SK-N-SH (cell line): ENCODE data around the gene TADA2B. TPM values are rescaled to one million over a fixed set of nuclear protein-coding genes. Genes with fewer than 3 reads are reported as not detected.

ENCODE experiments used
- CTCF ChIA-PET: fragments of 300-600, 350-600 bp; formaldehyde crosslinking; extraction: SDS; loops from one replicate; lab custom pipeline; 2021; lab: Yijun Ruan, JAX
- POLR2A ChIA-PET: fragments of 350-600 bp; sonication (Branson Sonifier 250); formaldehyde crosslinking; extraction: SDS; loops from one replicate; lab custom pipeline; 2020; ENCODE audit warnings: antibody characterized with exemption, inconsistent platforms; lab: Yijun Ruan, JAX
- DNase-seq: peaks from one replicate; pipeline ENCODE4 v3.0.0; 2012
- H2AFZ ChIP-seq: fragments of 200-600 bp; sonication (generic); 2 replicates; pipeline ENCODE4 v1.8.1; 2016; ENCODE audit warnings: antibody characterized with exemption, mild to moderate bottlenecking, low read depth
- H3F3A ChIP-seq: fragments of 200-600 bp; sonication (generic); replicated peaks from 2 replicates; pipeline ENCODE3; 2016; ENCODE audit warnings: antibody characterized with exemption, mild to moderate bottlenecking; ENCODE audit not compliant: insufficient read depth
- H3K27ac ChIP-seq, 2 experiments: fragments of 200-500 bp in 1 of 2; fragments of 200-600 bp in 1 of 2; sonication (Bioruptor generic) in 1 of 2; sonication (generic), shearing (Covaris generic) in 1 of 2; 2 replicates each; pipeline versions ENCODE4 v1.5.1 to v1.6.1; 2014 to 2016; ENCODE audit warnings: low read depth in 2 of 2, inconsistent platforms in 1 of 2, low read length in 1 of 2, mild to moderate bottlenecking in 1 of 2, mixed read lengths in 1 of 2
- H3K27me3 ChIP-seq: fragments of 200-600 bp; sonication (generic), shearing (Covaris generic); 2 replicates; pipeline ENCODE4 v1.6.1; 2016; ENCODE audit warnings: mixed run types; ENCODE audit not compliant: insufficient read depth
- H3K36me3 ChIP-seq, 2 experiments: fragments of 200-500 bp in 1 of 2; fragments of 200-600 bp in 1 of 2; sonication (Bioruptor generic) in 1 of 2; sonication (generic) in 1 of 2; replicated peaks in 1 of 2; 2 replicates each; pipeline versions ENCODE3 to v1.5.1; 2014 to 2016; ENCODE audit warnings: low read length in 1 of 2, mild to moderate bottlenecking in 1 of 2; ENCODE audit not compliant: insufficient read depth in 2 of 2, control insufficient read depth in 1 of 2
- H3K4me1 ChIP-seq, 2 experiments: fragments of 200-500 bp in 1 of 2; fragments of 200-600 bp in 1 of 2; sonication (Bioruptor generic) in 1 of 2; sonication (generic), shearing (Covaris generic) in 1 of 2; 2 replicates each; pipeline versions ENCODE4 v1.5.1 to v1.6.1; 2014 to 2016; ENCODE audit warnings: low read depth in 1 of 2, low read length in 1 of 2, mixed run types in 1 of 2; ENCODE audit not compliant: insufficient read depth in 2 of 2, control insufficient read depth in 1 of 2
- H3K4me2 ChIP-seq: fragments of 200-600 bp; sonication (generic), shearing (Covaris generic); 2 replicates; pipeline ENCODE4 v1.6.1; 2017; ENCODE audit warnings: mixed run types
- H3K4me3 ChIP-seq, 2 experiments: fragments of 200-500 bp in 1 of 2; fragments of 200-600 bp in 1 of 2; sonication (Bioruptor generic) in 1 of 2; sonication (generic), shearing (Covaris generic) in 1 of 2; 2 replicates each; pipeline versions ENCODE4 v1.5.1 to v1.8.1; 2014 to 2016; ENCODE audit warnings: low read depth in 2 of 2, inconsistent platforms in 1 of 2, low read length in 1 of 2, mild to moderate bottlenecking in 1 of 2, mixed read lengths in 1 of 2, moderate library complexity in 1 of 2
- H3K79me2 ChIP-seq: fragments of 200-600 bp; sonication (generic); 2 replicates; pipeline ENCODE4 v1.8.1; 2017; ENCODE audit warnings: mild to moderate bottlenecking; ENCODE audit not compliant: insufficient read depth
- H3K9ac ChIP-seq: fragments of 200-600 bp; sonication (generic); 2 replicates; pipeline ENCODE4 v1.6.1; 2017; ENCODE audit warnings: mixed run types
- H3K9me2 ChIP-seq: fragments of 200-600 bp; sonication (generic); 2 replicates; pipeline ENCODE4 v1.6.1; 2017; ENCODE audit warnings: mixed run types
- H3K9me3 ChIP-seq: fragments of 200-600 bp; sonication (generic); 2 replicates; pipeline ENCODE4 v1.6.1; 2017; ENCODE audit warnings: mixed run types, mild to moderate bottlenecking, moderate library complexity
- H4K20me1 ChIP-seq: fragments of 200-600 bp; sonication (generic); 2 replicates; pipeline ENCODE4 v1.6.1; 2017; ENCODE audit warnings: mild to moderate bottlenecking, mixed run types; ENCODE audit not compliant: insufficient read depth
- CHD2 ChIP-seq: fragments of 150-350 bp; IDR thresholded peaks from 2 replicates; pipeline ENCODE4 v1.6.1; 2018; ENCODE audit warnings: low read length; ENCODE audit not compliant: partially characterized antibody
- EZH2phosphoT487 ChIP-seq: fragments of 200-600 bp; sonication (generic); IDR thresholded peaks from 2 replicates; pipeline ENCODE4 v1.6.1; 2017; ENCODE audit warnings: low read depth, mixed run types, mild to moderate bottlenecking, antibody characterized with exemption, moderate library complexity, borderline replicate concordance
- FOSL2 ChIP-seq: IDR thresholded peaks from 2 replicates; pipeline ENCODE4 v1.4.0; 2012; ENCODE audit warnings: low read depth, mild to moderate bottlenecking, moderate library complexity, borderline replicate concordance
- FOXJ3 ChIP-seq: sonication (generic); formaldehyde crosslinking; IDR thresholded peaks from 2 replicates; pipeline ENCODE4 v1.5.1; 2020; ENCODE audit warnings: mild to moderate bottlenecking, missing genetic modification reagents
- IRF3 ChIP-seq: fragments of 150-350 bp; IDR thresholded peaks from 2 replicates; pipeline ENCODE4 v1.6.1; 2016; ENCODE audit warnings: mild to moderate bottlenecking, low read depth, low read length
- JUND ChIP-seq: IDR thresholded peaks from 2 replicates; pipeline ENCODE4 v1.4.0; 2012
- MAX ChIP-seq: IDR thresholded peaks from 2 replicates; pipeline ENCODE4 v1.4.0; 2012; ENCODE audit warnings: low read depth
- NFIC ChIP-seq: IDR thresholded peaks from 2 replicates; pipeline ENCODE4 v1.4.0; 2012; ENCODE audit warnings: borderline replicate concordance
- NRF1 ChIP-seq: IDR thresholded peaks from 2 replicates; pipeline ENCODE4 v1.6.1; 2012; ENCODE audit warnings: low read depth, mild to moderate bottlenecking, low read length
- PBX3 ChIP-seq: IDR thresholded peaks from 2 replicates; pipeline ENCODE4; 2012
- POLR2AphosphoS5 ChIP-seq: IDR thresholded peaks from 2 replicates; pipeline ENCODE4 v1.6.1; 2012; ENCODE audit warnings: low read depth, low read length
- RAD21 ChIP-seq: IDR thresholded peaks from 2 replicates; pipeline ENCODE4 v1.6.1; 2012; ENCODE audit warnings: mild to moderate bottlenecking, low read length
- RCOR1 ChIP-seq: fragments of 150-350 bp; IDR thresholded peaks from 2 replicates; pipeline ENCODE4 v1.6.1; 2017; ENCODE audit warnings: antibody characterized with exemption, low read length
- RFX5 ChIP-seq: IDR thresholded peaks from 2 replicates; pipeline ENCODE4 v1.6.1; 2012; ENCODE audit warnings: mild to moderate bottlenecking, improper control_type of control experiment, low read length
- RXRA ChIP-seq: IDR thresholded peaks from 2 replicates; pipeline ENCODE4 v1.4.0; 2012; ENCODE audit warnings: low read depth, mild to moderate bottlenecking, borderline replicate concordance
- SIN3A ChIP-seq: IDR thresholded peaks from 2 replicates; pipeline ENCODE4 v1.6.1; 2012; ENCODE audit warnings: low read depth, mild to moderate bottlenecking, low read length, moderate library complexity, borderline replicate concordance
- SMC3 ChIP-seq: IDR thresholded peaks from 2 replicates; pipeline ENCODE4 v1.6.1; 2012; ENCODE audit warnings: low read depth, low read length, improper control_type of control experiment
- TAF1 ChIP-seq: IDR thresholded peaks from 2 replicates; pipeline ENCODE4 v1.6.1; 2012; ENCODE audit warnings: low read depth, mild to moderate bottlenecking, low read length, moderate library complexity, borderline replicate concordance
- TEAD4 ChIP-seq: IDR thresholded peaks from 2 replicates; pipeline ENCODE4 v1.4.0; 2012; ENCODE audit warnings: mild to moderate bottlenecking, borderline replicate concordance; ENCODE audit not compliant: insufficient read depth
- YY1 ChIP-seq: IDR thresholded peaks from 2 replicates; pipeline ENCODE4 v1.4.0; 2012; ENCODE audit warnings: low read depth, mild to moderate bottlenecking
- ZBTB33 ChIP-seq: IDR thresholded peaks from 2 replicates; pipeline ENCODE4 v1.4.0; 2012; ENCODE audit warnings: low read depth, borderline replicate concordance
- WGBS: methylation state at CpG from one replicate; pipeline ENCODE4 v1.1.6; 2017; ENCODE audit warnings: low lambda C conversion rate; 5-methylcytosine and 5-hydroxymethylcytosine counted together
- polyA plus RNA-seq, 3 experiments: library from polyadenylated mRNA; depleted of rRNA; stranded (reverse); fragments of >200 nt; gene quantifications; 2 replicates each; pipeline ENCODE4 v1.2.3, GENCODE V29; 2012

TADA2B gene
- polyA plus RNA-seq, 1 of the 3 experiments (the other 2 are of a cell fraction): 8.0 TPM

GRCh38 chr4:7051144-7051495 lies 7.9 kb downstream of the TADA2B start:
- Histone ChIP-seq H3K4me2 (no peak overlapping the region), H3K9me3 (no peaks in the 10 kb centered on the region), H3K9ac (no peak overlapping the region), H3K79me2 (peaks cover 65% of the 10 kb centered on the region), H4K20me1 (peaks cover 29% of the 10 kb centered on the region; the same call in 1 of the 2 replicates), H3K9me2 (no peaks in the 10 kb centered on the region), H3K27me3 (no peaks in the 10 kb centered on the region), H3K27ac (no peak overlapping the region), H3K4me1 (peaks cover under 1 to 4% of the 10 kb centered on the region in 2 experiments; a peak in 2 of 4 replicates), H2AFZ (no peak overlapping the region), H3K4me3 (no peak overlapping the region), H3K36me3 (peaks cover 0 to 28% of the 10 kb centered on the region in 2 experiments), H3F3A (peaks cover 8% of the 10 kb centered on the region)
- ChIA-PET CTCF (interaction anchor here (0.9 to 1.3 kb wide), 3 partner anchors 8 to 144 kb away, joined by 3 to 9 read pairs (median 4); partner anchors contain the start of gene TADA2B), POLR2A (no interaction called here)
- TF ChIP-seq RAD21 (no peak), FOSL2 (no peak), POLR2AphosphoS5 (no peak), MAX (no peak), SIN3A (no peak), TAF1 (no peak), RFX5 (no peak), IRF3 (no peak), NFIC (no peak), FOXJ3 (CRISPR knock-in tag) (no peak), YY1 (no peak), JUND (no peak), RCOR1 (no peak), NRF1 (no peak), PBX3 (no peak)
- 93% methylated on average over 9 of the region's 12 CpGs for WGBS
- no peak for DNase-seq

GRCh38 chr4:7051905-7052304 lies 8.7 kb downstream of the TADA2B start:
- peaks cover 5 to 35% of the 10 kb centered on the region in 2 experiments for H3K36me3 ChIP-seq
- H3K4me2 ChIP-seq: no peak overlapping the region
- no peak overlapping the region for H3K27ac ChIP-seq
- no peaks in the 10 kb centered on the region for H3K9me2 ChIP-seq
- no peak overlapping the region for H3K9ac ChIP-seq
- H3K79me2 ChIP-seq: peaks cover 62% of the 10 kb centered on the region
- peaks cover 14% of the 10 kb centered on the region for H3F3A ChIP-seq
- no peak for DNase-seq
- no peaks in the 10 kb centered on the region for H3K9me3 ChIP-seq
- H3K4me3 ChIP-seq: no peak overlapping the region
- H3K27me3 ChIP-seq: no peaks in the 10 kb centered on the region
- ChIA-PET CTCF (interaction anchor here (0.9 kb wide), 1 partner anchor 9 kb away, joined by 4 read pairs; the partner anchor contains the start of gene TADA2B), POLR2A (no interaction called here)
- H2AFZ ChIP-seq: no peak overlapping the region
- peaks cover 22% of the 10 kb centered on the region; the same call in 1 of the 2 replicates for H4K20me1 ChIP-seq
- WGBS: 100% methylated on average over 5 of the region's 14 CpGs
- peaks cover 0 to 4% of the 10 kb centered on the region in 2 experiments; a peak in 1 of 4 replicates for H3K4me1 ChIP-seq
- TF ChIP-seq EZH2phosphoT487 (no peak), PBX3 (no peak), CHD2 (no peak), MAX (no peak), ZBTB33 (no peak), SMC3 (no peak), IRF3 (no peak), JUND (no peak), TEAD4 (no peak), RXRA (no peak), RCOR1 (no peak)
